Measurements from ENCODE around the gene ELOA.

The ELOA gene

DNA sequence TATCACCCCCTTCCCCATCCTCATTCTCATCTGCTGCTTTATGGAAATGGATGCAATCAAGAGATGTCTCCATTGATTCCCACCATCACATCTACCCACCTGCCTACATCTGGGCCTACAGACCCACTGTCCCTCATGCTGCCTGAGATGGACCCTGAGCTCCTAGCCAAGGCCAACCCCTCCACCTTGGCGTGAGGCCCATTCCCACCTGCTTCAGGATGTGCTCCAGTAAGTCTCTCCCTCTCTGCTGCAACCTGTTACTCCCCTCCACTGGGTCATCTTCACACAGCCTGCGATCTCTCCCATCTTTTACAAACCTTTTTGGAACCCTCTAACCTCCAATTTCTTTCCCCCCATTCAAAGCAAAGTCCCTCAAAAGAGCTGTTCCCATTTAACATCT, 61.8 kb downstream of the ELOA start:
- no peaks in the 10 kb centered on the region for H3K27me3 ChIP-seq (ENCODE audit: insufficient read depth, low read length)
- peaks cover 0 to 5% of the 10 kb centered on the region in 2 experiments for H3K4me1 ChIP-seq (ENCODE audit: control insufficient read depth in 1 of 2, insufficient read depth in 2 of 2, low read length in 2 of 2)
- H3K79me1 ChIP-seq (ENCODE audit: low read length): peaks cover 8% of the 10 kb centered on the region
- H4K8ac ChIP-seq (ENCODE audit: low read depth, low read length): no peak overlapping the region
- H3K9me3 ChIP-seq (ENCODE audit: insufficient read depth, low read depth, low read length): peaks cover 3% of the 10 kb centered on the region
- no peak overlapping the region for H3K4me3 ChIP-seq (ENCODE audit: low read depth, low read length)
- H2BK5ac ChIP-seq (ENCODE audit: low read depth, low read length, poor library complexity): no peak overlapping the region
- H3K14ac ChIP-seq (ENCODE audit: low read length): no peak overlapping the region
- no peak overlapping the region for H3K9ac ChIP-seq (ENCODE audit: low read length)
- H2BK120ac ChIP-seq (ENCODE audit: insufficient read depth, low read length, poor library complexity): no peak overlapping the region
- no peak overlapping the region for H4K91ac ChIP-seq (ENCODE audit: low read depth, low read length)
- peaks cover 3 to 12% of the 10 kb centered on the region in 2 experiments for H3K36me3 ChIP-seq (ENCODE audit: control insufficient read depth in 1 of 2, insufficient read depth in 2 of 2, low read length in 2 of 2)
- no peak overlapping the region for H3K23ac ChIP-seq (ENCODE audit: low read length)
- H3K4ac ChIP-seq (ENCODE audit: low read depth, low read length): no peak overlapping the region
- H3K27ac ChIP-seq (ENCODE audit: low read depth, low read length): no peak overlapping the region
- H4K12ac ChIP-seq (ENCODE audit: low read depth, low read length): no peak overlapping the region
- H2BK12ac ChIP-seq (ENCODE audit: low read length): no peak overlapping the region
- peaks cover 3% of the 10 kb centered on the region for H3K79me2 ChIP-seq (ENCODE audit: control insufficient read depth, insufficient read depth, low read length, poor library complexity)
- H3K4me2 ChIP-seq (ENCODE audit: low read length): no peak overlapping the region
- no peak overlapping the region for H2AK5ac ChIP-seq (ENCODE audit: low read length)
- no peak for DNase-seq
- no peak overlapping the region for H3K18ac ChIP-seq (ENCODE audit: low read length)
- no CpG with 5 or more reads among the region's 2 CpGs for WGBS (ENCODE audit: extremely low coverage, insufficient coverage, insufficient read length)
- no peak overlapping the region for H2AFZ ChIP-seq (ENCODE audit: insufficient read depth, low read length, poor library complexity)

DNA sequence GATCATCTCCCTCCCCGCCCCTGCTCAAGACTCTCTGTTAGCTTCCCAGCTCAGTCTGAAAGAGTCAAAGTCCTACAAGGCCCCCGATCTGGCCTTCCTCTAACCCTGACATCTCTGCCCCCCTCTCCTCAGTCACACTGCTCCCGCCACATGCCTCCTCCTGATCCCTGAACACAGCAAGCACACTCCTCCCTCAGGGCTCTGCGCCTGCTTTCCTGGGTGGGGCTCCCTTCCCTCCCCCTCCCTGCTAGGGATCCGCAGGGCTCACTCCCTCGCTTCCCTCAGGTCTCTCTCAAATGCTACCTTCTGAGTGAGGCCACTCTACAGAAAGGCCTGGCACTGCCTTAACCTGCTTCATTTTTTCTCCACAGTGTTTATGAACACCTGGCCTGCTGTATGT, 63.0 kb downstream of the ELOA start:
- Histone ChIP-seq H3K79me1 (ENCODE audit: low read length) (no peaks in the 10 kb centered on the region), H2BK12ac (ENCODE audit: low read length) (no peak overlapping the region), H3K4me3 (ENCODE audit: low read depth, low read length) (no peak overlapping the region), H4K91ac (ENCODE audit: low read depth, low read length) (no peak overlapping the region), H3K27me3 (ENCODE audit: insufficient read depth, low read length) (no peaks in the 10 kb centered on the region), H2AK5ac (ENCODE audit: low read length) (no peak overlapping the region), H4K12ac (ENCODE audit: low read depth, low read length) (no peak overlapping the region), H3K4ac (ENCODE audit: low read depth, low read length) (no peak overlapping the region), H3K23ac (ENCODE audit: low read length) (no peak overlapping the region), H3K4me1 (ENCODE audit: control insufficient read depth in 1 of 2, insufficient read depth in 2 of 2, low read length in 2 of 2) (peaks cover 0 to 2% of the 10 kb centered on the region in 2 experiments), H2BK5ac (ENCODE audit: low read depth, low read length, poor library complexity) (no peak overlapping the region), H3K9ac (ENCODE audit: low read length) (no peak overlapping the region), H3K36me3 (ENCODE audit: control insufficient read depth in 1 of 2, insufficient read depth in 2 of 2, low read length in 2 of 2) (peaks cover 3 to 12% of the 10 kb centered on the region in 2 experiments), H3K9me3 (ENCODE audit: insufficient read depth, low read depth, low read length) (peaks cover 3% of the 10 kb centered on the region), H3K27ac (ENCODE audit: low read depth, low read length) (no peak overlapping the region), H3K79me2 (ENCODE audit: control insufficient read depth, insufficient read depth, low read length, poor library complexity) (no peaks in the 10 kb centered on the region), H3K18ac (ENCODE audit: low read length) (no peak overlapping the region), H3K4me2 (ENCODE audit: low read length) (no peak overlapping the region), H2AFZ (ENCODE audit: insufficient read depth, low read length, poor library complexity) (no peak overlapping the region), H4K8ac (ENCODE audit: low read depth, low read length) (no peak overlapping the region), H2BK120ac (ENCODE audit: insufficient read depth, low read length, poor library complexity) (no peak overlapping the region), H3K14ac (ENCODE audit: low read length) (no peak overlapping the region)
- whole genome bisulfite sequencing (ENCODE audit: extremely low coverage, insufficient coverage, insufficient read length): no CpG with 5 or more reads among the region's 6 CpGs
- DNase-seq: no peak

DNA sequence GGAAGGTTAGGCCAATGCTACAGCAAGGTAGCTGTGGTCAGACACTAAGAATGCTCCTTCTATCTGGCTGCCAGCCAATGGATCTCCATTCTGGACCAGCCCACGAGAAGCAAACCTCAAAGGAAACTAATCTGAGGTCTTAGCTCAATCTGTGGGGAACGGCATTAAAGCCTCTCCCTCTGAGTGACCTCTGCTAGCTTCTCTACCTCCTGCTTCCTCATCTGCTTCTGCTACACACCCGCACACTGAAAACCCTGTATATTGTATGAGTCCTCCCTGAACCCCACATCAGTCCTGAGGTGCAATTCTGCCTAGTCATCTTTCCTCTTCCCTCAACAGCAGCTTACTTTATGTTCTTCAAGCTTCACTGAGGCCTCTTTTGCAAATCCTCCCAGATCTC, 64.2 kb downstream of the ELOA start:
- Histone ChIP-seq H3K14ac (ENCODE audit: low read length) (no peak overlapping the region), H3K79me1 (ENCODE audit: low read length) (no peaks in the 10 kb centered on the region), H3K4me2 (ENCODE audit: low read length) (no peak overlapping the region), H4K91ac (ENCODE audit: low read depth, low read length) (no peak overlapping the region), H3K18ac (ENCODE audit: low read length) (no peak overlapping the region), H2BK120ac (ENCODE audit: insufficient read depth, low read length, poor library complexity) (no peak overlapping the region), H3K27ac (ENCODE audit: low read depth, low read length) (no peak overlapping the region), H2BK12ac (ENCODE audit: low read length) (no peak overlapping the region), H2AFZ (ENCODE audit: insufficient read depth, low read length, poor library complexity) (no peak overlapping the region), H3K27me3 (ENCODE audit: insufficient read depth, low read length) (no peaks in the 10 kb centered on the region), H3K4me3 (ENCODE audit: low read depth, low read length) (no peak overlapping the region), H3K9ac (ENCODE audit: low read length) (no peak overlapping the region), H3K23ac (ENCODE audit: low read length) (no peak overlapping the region), H2AK5ac (ENCODE audit: low read length) (no peak overlapping the region), H3K4ac (ENCODE audit: low read depth, low read length) (no peak overlapping the region), H4K12ac (ENCODE audit: low read depth, low read length) (no peak overlapping the region), H3K4me1 (ENCODE audit: control insufficient read depth in 1 of 2, insufficient read depth in 2 of 2, low read length in 2 of 2) (no peaks in the 10 kb centered on the region), H3K36me3 (ENCODE audit: control insufficient read depth in 1 of 2, insufficient read depth in 2 of 2, low read length in 2 of 2) (peaks cover 10 to 15% of the 10 kb centered on the region in 2 experiments), H3K9me3 (ENCODE audit: insufficient read depth, low read depth, low read length) (peaks cover 3% of the 10 kb centered on the region), H4K8ac (ENCODE audit: low read depth, low read length) (no peak overlapping the region), H2BK5ac (ENCODE audit: low read depth, low read length, poor library complexity) (no peak overlapping the region), H3K79me2 (ENCODE audit: control insufficient read depth, insufficient read depth, low read length, poor library complexity) (no peaks in the 10 kb centered on the region)
- no peak for DNase-seq
- WGBS (ENCODE audit: extremely low coverage, insufficient coverage, insufficient read length): no CpG with 5 or more reads among the region's 3 CpGs

DNA sequence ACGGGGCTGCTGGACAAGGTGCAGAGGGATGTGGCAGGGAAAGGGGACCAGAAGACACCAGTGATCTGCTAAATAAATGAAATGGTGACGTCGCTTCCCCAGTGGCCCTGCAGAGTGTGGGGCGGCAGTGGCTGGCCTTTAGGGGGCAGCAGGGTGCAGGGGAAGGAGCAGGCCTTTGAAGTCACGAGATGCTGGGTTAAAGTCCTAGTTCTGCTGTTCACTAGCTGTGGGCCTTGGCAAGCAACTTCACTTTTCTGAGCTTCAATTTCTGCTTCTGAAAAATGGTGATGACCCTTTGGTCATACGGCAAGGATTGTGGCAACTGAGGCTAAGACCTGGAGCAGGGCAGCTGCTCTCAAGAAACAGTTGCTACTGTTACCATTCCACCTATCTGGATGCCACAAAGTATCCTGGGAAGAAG, 66.5 kb downstream of the ELOA start:
- no peak overlapping the region for H3K9ac ChIP-seq (ENCODE audit: low read length)
- no peak overlapping the region for H3K27ac ChIP-seq (ENCODE audit: low read depth, low read length)
- H3K9me3 ChIP-seq (ENCODE audit: insufficient read depth, low read depth, low read length): peaks cover 3% of the 10 kb centered on the region
- H4K8ac ChIP-seq (ENCODE audit: low read depth, low read length): no peak overlapping the region
- no peaks in the 10 kb centered on the region for H3K79me1 ChIP-seq (ENCODE audit: low read length)
- H3K4me2 ChIP-seq (ENCODE audit: low read length): no peak overlapping the region
- H3K4me1 ChIP-seq (ENCODE audit: control insufficient read depth in 1 of 2, insufficient read depth in 2 of 2, low read length in 2 of 2): no peaks in the 10 kb centered on the region
- no peak overlapping the region for H3K4ac ChIP-seq (ENCODE audit: low read depth, low read length)
- H3K36me3 ChIP-seq (ENCODE audit: control insufficient read depth in 1 of 2, insufficient read depth in 2 of 2, low read length in 2 of 2): peaks cover 12 to 15% of the 10 kb centered on the region in 2 experiments
- H4K91ac ChIP-seq (ENCODE audit: low read depth, low read length): no peak overlapping the region
- no peak overlapping the region for H2AK5ac ChIP-seq (ENCODE audit: low read length)
- H2BK120ac ChIP-seq (ENCODE audit: insufficient read depth, low read length, poor library complexity): no peak overlapping the region
- no peak overlapping the region for H2BK12ac ChIP-seq (ENCODE audit: low read length)
- no peak overlapping the region for H3K18ac ChIP-seq (ENCODE audit: low read length)
- no peaks in the 10 kb centered on the region for H3K79me2 ChIP-seq (ENCODE audit: control insufficient read depth, insufficient read depth, low read length, poor library complexity)
- H3K4me3 ChIP-seq (ENCODE audit: low read depth, low read length): no peak overlapping the region
- peak; percentile 54 to 73 for DNase-seq
- H2BK5ac ChIP-seq (ENCODE audit: low read depth, low read length, poor library complexity): no peak overlapping the region
- WGBS (ENCODE audit: extremely low coverage, insufficient coverage, insufficient read length): no CpG with 5 or more reads among the region's 6 CpGs
- no peak overlapping the region for H4K12ac ChIP-seq (ENCODE audit: low read depth, low read length)
- no peak overlapping the region for H3K23ac ChIP-seq (ENCODE audit: low read length)
- H3K14ac ChIP-seq (ENCODE audit: low read length): no peak overlapping the region
- no peak overlapping the region for H2AFZ ChIP-seq (ENCODE audit: insufficient read depth, low read length, poor library complexity)
- H3K27me3 ChIP-seq (ENCODE audit: insufficient read depth, low read length): no peaks in the 10 kb centered on the region

All from trophoblast cell (in vitro differentiated cells and primary cell).